ENCODE data around the gene ARMC8. TPM values are rescaled to one million over a fixed set of nuclear protein-coding genes. Genes with fewer than 3 reads are reported as not detected.

ARMC8 gene
- total RNA-seq, 1 experiment from 2014 or later, result 63.6 TPM

- Histone ChIP-seq H3K79me2 (ENCODE audit: insufficient read depth, low read length) (no peaks in the 10 kb centered on the region), H3K9ac (ENCODE audit: extremely low read depth, insufficient read length, low read length) (no peak overlapping the region), H3K23ac (ENCODE audit: insufficient read length, low read depth, low read length) (no peak overlapping the region), H3T11ph (ENCODE audit: low read length) (no peak overlapping the region), H3K4ac (ENCODE audit: low read depth, low read length) (no peak overlapping the region), H2BK20ac (ENCODE audit: low read depth, low read length, poor library complexity, severe bottlenecking) (no peak overlapping the region), H4K20me1 (ENCODE audit: control insufficient read depth, insufficient read depth, insufficient read length) (no peaks in the 10 kb centered on the region), H2AK5ac (ENCODE audit: insufficient read length, low read length) (no peak overlapping the region), H3K27me3 (ENCODE audit: insufficient read depth, low read length) (no peaks in the 10 kb centered on the region), H3K23me2 (ENCODE audit: insufficient read length, low read depth, low read length, poor library complexity, severe bottlenecking) (no peaks in the 10 kb centered on the region), H3K4me2 (ENCODE audit: insufficient read depth, insufficient read length, low read length) (no peak overlapping the region), H4K5ac (ENCODE audit: insufficient read length, low read depth, low read length) (no peak overlapping the region), H4K91ac (ENCODE audit: insufficient read length, low read depth, low read length) (no peak overlapping the region), H3K9me3 (ENCODE audit: control insufficient read depth, low read depth, low read length) (no peaks in the 10 kb centered on the region), H3K14ac (ENCODE audit: insufficient read depth, low read length) (no peak overlapping the region), H3K4me1 (ENCODE audit: insufficient read depth, low read length) (no peaks in the 10 kb centered on the region), H3K79me1 (ENCODE audit: insufficient read depth, low read depth, low read length, poor library complexity, severe bottlenecking) (no peaks in the 10 kb centered on the region), H3K27ac (ENCODE audit: insufficient read length, low read depth, low read length) (no peak overlapping the region), H2BK12ac (ENCODE audit: insufficient read length, low read depth, low read length) (no peak overlapping the region), H2BK5ac (ENCODE audit: insufficient read length, low read length) (no peak overlapping the region), H2BK120ac (ENCODE audit: low read depth, low read length, poor library complexity, severe bottlenecking) (no peak overlapping the region), H2BK15ac (ENCODE audit: low read depth, low read length) (no peak overlapping the region), H2AFZ (ENCODE audit: low read length) (no peak overlapping the region), H3K18ac (ENCODE audit: insufficient read length, low read depth, low read length) (no peak overlapping the region), H3K56ac (ENCODE audit: insufficient read length, low read depth, low read length) (no peak overlapping the region), H4K8ac (replicated peaks; ENCODE audit: insufficient read length, low read depth, low read length) (no peak overlapping the region)
- no peak for DNase-seq
- H3K27me3 Mint-ChIP-seq (ENCODE audit: low read depth), result peaks cover 11% of the 10 kb centered on the region; the same call in 1 of the 2 replicates
- WGBS (ENCODE audit: extremely low coverage, insufficient read length, low lambda C conversion rate), result no CpG with 5 or more reads among the region's 6 CpGs
- 0 out of 7 replicates have a peak overlapping the region, but pooled peaks of 1 of the 3 experiments have one; percentile 34 for H3K27ac Mint-ChIP-seq
- peaks cover 8 to 12% (median 11%) of the 10 kb centered on the region in 3 experiments for H3K36me3 Mint-ChIP-seq (ENCODE audit: insufficient read depth in 1 of 3, low read depth in 3 of 3)
- TF ChIP-seq CTCF (conservative IDR thresholded peaks at IDR 0.05), result no peak
- no peaks in the 10 kb centered on the region for H3K4me1 Mint-ChIP-seq
- no peak overlapping the region for H3K4me3 Mint-ChIP-seq
- peaks cover 11 to 13% of the 10 kb centered on the region in 2 experiments for H3K9me3 Mint-ChIP-seq
These were observed 116.4 kb downstream of the ARMC8 start for GRCh38 chr3:138303474-138303873.

All from H9 (cell line).